Uterus (tissue), 4 donors: Measurements from ENCODE around the gene THRB. TPM values are rescaled to one million over a fixed set of nuclear protein-coding genes. Genes with fewer than 3 reads are reported as not detected.

Source experiments
- DNase-seq, 2 donors: peaks; one replicate each; pipeline ENCODE4 v3.0.0-alpha.2; 2019 to 2020
- H3K27ac ChIP-seq, 2 donors: fragments of 200-600 bp; sonication (generic); 1 replicate in 1 of 2; 2 replicates in 1 of 2; pipeline ENCODE4 v1.5.1; 2016 to 2018
- H3K27me3 ChIP-seq, 2 donors: fragments of 200-600 bp; sonication (generic); one replicate each; pipeline ENCODE4 v1.5.1; 2018 to 2019; ENCODE audit warnings: control low read depth in 1 of 2
- H3K36me3 ChIP-seq, 2 donors: fragments of 200-600 bp; sonication (generic); one replicate each; pipeline ENCODE4 v1.5.1; 2019; ENCODE audit warnings: control low read depth in 1 of 2
- H3K4me1 ChIP-seq, 2 donors: fragments of 200-600 bp; sonication (generic); one replicate each; pipeline ENCODE4 v1.5.1; 2018 to 2019; ENCODE audit warnings: control low read depth in 1 of 2
- H3K4me3 ChIP-seq, 2 donors: fragments of 200-600 bp; sonication (generic); 1 replicate in 1 of 2; 2 replicates in 1 of 2; pipeline ENCODE4 v1.5.1; 2018 to 2019; ENCODE audit warnings: mild to moderate bottlenecking in 1 of 2
- H3K9me3 ChIP-seq, 2 donors: fragments of 200-600 bp; sonication (generic); one replicate each; pipeline ENCODE4 v1.5.1; 2019; ENCODE audit warnings: control low read depth in 1 of 2
- POLR2A ChIP-seq, 2 donors: fragments of 450-650 bp; IDR thresholded peaks; one replicate each; pipeline ENCODE4 v1.6.1; 2016; ENCODE audit warnings: antibody characterized with exemption in 2 of 2, mild to moderate bottlenecking in 1 of 2, moderate library complexity in 1 of 2
- intact Hi-C: fragments of 100-400 bp; cut with DNase I; formaldehyde crosslinking; loops from one replicate; pipeline ENCODE4 v1.15.1; 2023; ENCODE audit warnings: low total_unique reads
- total RNA-seq, 4 donors: library from RNA; depleted of rRNA in 3 of 4; stranded (reverse); fragments of >200 nt in 3 of 4; gene quantifications; one replicate each; pipeline versions ENCODE4 v1.1.0 to v1.2.4, GENCODE V29; 2014 to 2023
- TF ChIP-seq, protein P1 (sequence below), 4 experiments: fragments of 200-600 bp in 2 of 4; fragments of 450-650 bp in 2 of 4; sonication (generic) in 2 of 4; IDR thresholded peaks; one replicate each; pipeline ENCODE4 v1.5.1; 2016 to 2019; ENCODE audit warnings: antibody characterized with exemption in 4 of 4, mild to moderate bottlenecking in 2 of 4, moderate library complexity in 1 of 4
- donor health status: DM: yes; HTN: yes; CAD: no.

THRB gene
- total RNA-seq, 4 donors from 2014 or later = 4.6 to 38.2 (median 17.3) TPM

DNA sequence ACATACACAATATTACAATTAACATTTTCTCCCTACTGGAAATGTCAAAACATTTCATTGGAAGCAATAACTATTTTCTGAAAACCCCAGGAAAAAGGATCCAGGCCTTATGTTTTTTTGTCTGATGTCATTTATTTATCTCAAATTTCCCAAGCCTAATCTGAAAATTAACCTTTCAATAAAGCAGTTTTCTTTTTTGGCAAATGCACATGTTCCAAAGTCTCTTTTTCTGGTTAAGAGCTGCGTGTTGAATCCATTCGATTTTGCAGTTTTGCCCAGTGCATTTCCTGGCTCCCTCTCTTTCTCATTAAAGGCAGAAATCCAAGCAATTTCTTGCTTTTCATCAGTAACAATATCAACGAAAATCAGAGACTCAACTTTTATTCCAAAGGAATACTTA is 327.2 kb downstream of the THRB start:
- Histone ChIP-seq H3K9me3 (no peaks in the 10 kb centered on the region), H3K4me3 (no peak overlapping the region), H3K36me3 (no peaks in the 10 kb centered on the region), H3K4me1 (no peaks in the 10 kb centered on the region), H3K27me3 (no peaks in the 10 kb centered on the region), H3K27ac (no peak overlapping the region)
- TF ChIP-seq POLR2A (IDR thresholded peaks at IDR 0.05) = no peak
- TF ChIP-seq, protein P1, sequence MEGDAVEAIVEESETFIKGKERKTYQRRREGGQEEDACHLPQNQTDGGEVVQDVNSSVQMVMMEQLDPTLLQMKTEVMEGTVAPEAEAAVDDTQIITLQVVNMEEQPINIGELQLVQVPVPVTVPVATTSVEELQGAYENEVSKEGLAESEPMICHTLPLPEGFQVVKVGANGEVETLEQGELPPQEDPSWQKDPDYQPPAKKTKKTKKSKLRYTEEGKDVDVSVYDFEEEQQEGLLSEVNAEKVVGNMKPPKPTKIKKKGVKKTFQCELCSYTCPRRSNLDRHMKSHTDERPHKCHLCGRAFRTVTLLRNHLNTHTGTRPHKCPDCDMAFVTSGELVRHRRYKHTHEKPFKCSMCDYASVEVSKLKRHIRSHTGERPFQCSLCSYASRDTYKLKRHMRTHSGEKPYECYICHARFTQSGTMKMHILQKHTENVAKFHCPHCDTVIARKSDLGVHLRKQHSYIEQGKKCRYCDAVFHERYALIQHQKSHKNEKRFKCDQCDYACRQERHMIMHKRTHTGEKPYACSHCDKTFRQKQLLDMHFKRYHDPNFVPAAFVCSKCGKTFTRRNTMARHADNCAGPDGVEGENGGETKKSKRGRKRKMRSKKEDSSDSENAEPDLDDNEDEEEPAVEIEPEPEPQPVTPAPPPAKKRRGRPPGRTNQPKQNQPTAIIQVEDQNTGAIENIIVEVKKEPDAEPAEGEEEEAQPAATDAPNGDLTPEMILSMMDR (IDR thresholded peaks at IDR 0.05) = no peak
- intact Hi-C loops = no loop called here
- DNase-seq = no peak

DNA sequence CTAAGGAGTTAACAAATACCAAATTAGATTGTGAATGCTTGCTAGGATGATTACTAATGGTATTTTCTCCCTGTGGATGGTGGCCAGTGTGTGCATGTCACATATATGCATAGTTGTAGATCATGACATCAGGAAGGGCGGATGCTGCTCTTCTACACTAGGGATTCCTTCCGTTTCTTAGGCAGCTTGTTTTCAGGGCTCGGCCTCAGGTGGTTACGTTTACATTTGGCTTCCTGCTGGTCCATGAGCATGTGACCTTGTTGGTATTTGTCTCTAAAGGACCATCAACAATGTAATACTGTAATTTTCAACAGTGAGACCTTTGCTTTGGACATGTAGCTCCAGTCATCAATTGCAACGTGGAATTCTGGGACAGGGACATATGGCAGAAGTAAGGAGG is 328.1 kb downstream of the THRB start:
- H3K27ac ChIP-seq = no peak overlapping the region
- intact Hi-C loops = no loop called here
- H3K36me3 ChIP-seq = no peaks in the 10 kb centered on the region
- no peak overlapping the region for H3K4me3 ChIP-seq
- no peak for DNase-seq
- no peaks in the 10 kb centered on the region for H3K9me3 ChIP-seq
- TF ChIP-seq POLR2A (IDR thresholded peaks at IDR 0.05) = no peak
- TF ChIP-seq, protein P1 (IDR thresholded peaks at IDR 0.05) = no peak
- H3K4me1 ChIP-seq = no peaks in the 10 kb centered on the region
- H3K27me3 ChIP-seq = no peaks in the 10 kb centered on the region

DNA sequence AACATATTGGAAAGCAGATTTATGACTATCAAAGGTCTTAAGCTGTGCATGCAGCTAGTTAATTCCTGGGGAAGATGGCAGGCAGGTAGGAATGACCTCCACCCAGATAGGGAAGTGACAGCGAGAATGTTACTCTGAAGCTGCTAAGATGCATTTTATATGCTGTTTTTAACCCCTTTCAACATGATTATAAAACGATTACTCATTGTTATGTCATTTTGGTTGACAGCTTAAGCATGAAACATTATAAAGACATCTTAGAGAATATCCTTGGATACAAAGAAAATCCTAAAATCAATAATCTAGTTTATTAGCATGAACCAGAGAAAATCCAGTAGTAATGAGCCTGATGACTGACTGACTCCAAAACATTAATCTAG is 329.1 kb downstream of the THRB start:
- Histone ChIP-seq H3K36me3 (no peaks in the 10 kb centered on the region), H3K27me3 (no peaks in the 10 kb centered on the region), H3K27ac (no peak overlapping the region), H3K4me3 (no peak overlapping the region), H3K9me3 (no peaks in the 10 kb centered on the region), H3K4me1 (no peaks in the 10 kb centered on the region)
- DNase-seq = no peak
- intact Hi-C loops = no loop called here
- TF ChIP-seq, protein P1 (IDR thresholded peaks at IDR 0.05) = no peak
- no peak for TF ChIP-seq POLR2A (IDR thresholded peaks at IDR 0.05)

DNA sequence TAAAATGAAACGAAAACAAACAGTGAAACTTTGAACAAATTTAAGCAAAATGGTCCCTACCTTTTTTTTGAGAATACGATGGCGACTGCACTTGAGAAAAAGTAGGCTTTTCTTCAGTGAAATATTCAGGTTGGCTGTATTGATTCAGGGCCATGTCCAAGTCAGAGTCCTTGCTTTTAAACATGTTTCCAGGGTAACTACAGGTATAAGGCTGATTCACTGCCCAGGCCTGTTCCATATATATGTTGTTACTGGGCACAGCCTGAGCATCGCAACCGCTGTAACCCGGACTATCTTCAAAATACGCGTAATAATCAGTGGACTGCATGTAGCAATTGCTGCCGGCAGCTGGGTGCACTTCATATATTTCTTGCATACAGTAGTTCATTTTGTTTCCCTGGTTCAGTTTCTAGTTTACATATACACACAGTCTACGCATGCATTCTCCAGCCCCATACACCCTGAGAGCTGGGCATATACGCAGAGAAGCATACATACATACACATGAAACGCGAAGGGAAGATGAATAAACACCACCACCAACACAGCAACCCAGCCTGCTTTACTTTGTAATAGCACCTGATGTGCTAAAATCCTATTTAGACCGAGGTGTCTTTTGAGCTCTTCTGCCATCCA is 329.6 kb downstream of the THRB start:
- no peaks in the 10 kb centered on the region for H3K4me1 ChIP-seq

DNA sequence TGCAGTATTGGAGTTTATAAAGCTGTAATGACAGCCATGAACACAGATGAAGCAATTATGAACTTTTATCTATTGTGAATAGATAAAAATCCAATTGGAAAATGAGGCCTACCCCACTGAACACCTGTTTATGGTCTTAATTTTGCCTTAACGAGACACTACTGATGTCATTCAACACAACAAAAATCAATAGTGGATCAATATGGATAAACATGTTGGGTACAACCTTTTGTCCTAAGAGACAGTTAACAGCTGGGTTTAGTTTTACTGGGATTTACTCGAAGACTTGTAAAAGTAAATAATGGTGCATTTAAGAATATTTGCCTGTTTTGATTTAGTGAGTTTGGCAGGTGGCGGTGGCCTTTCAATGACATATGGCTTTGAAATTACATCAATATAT is 331.7 kb downstream of the THRB start:
- Histone ChIP-seq H3K4me1 (no peaks in the 10 kb centered on the region), H3K27me3 (no peaks in the 10 kb centered on the region), H3K9me3 (no peaks in the 10 kb centered on the region), H3K4me3 (no peak overlapping the region), H3K27ac (no peak overlapping the region), H3K36me3 (no peaks in the 10 kb centered on the region)
- intact Hi-C loops = no loop called here
- TF ChIP-seq, protein P1 (IDR thresholded peaks at IDR 0.05) = no peak
- no peak for TF ChIP-seq POLR2A (IDR thresholded peaks at IDR 0.05)
- no peak for DNase-seq

More for the DNA sequence above, 329.6 kb downstream of the THRB start:
- Histone ChIP-seq H3K4me3 (no peak overlapping the region), H3K36me3 (no peaks in the 10 kb centered on the region), H3K9me3 (no peaks in the 10 kb centered on the region), H3K27ac (no peak overlapping the region), H3K27me3 (no peaks in the 10 kb centered on the region)
- intact Hi-C loops = no loop called here
- no peak for TF ChIP-seq POLR2A (IDR thresholded peaks at IDR 0.05)
- TF ChIP-seq, protein P1 (IDR thresholded peaks at IDR 0.05) = no peak
- no peak for DNase-seq
